Measurements from ENCODE around the gene TEX26. TPM values are rescaled to one million over a fixed set of nuclear protein-coding genes. Genes with fewer than 3 reads are reported as not detected.

Gene TEX26
- total RNA-seq (not detected), total RNA-seq (0 reads per million in 29 experiments)
- not detected for total RNA-seq (2013)

- DNase-seq (no peak), ATAC-seq (replicated peaks in 1 of 4) (no peak)
- ChIA-PET CTCF (no interaction called here), POLR2A (no interaction called here)
- Mint-ChIP-seq H3K36me3 (no peaks in the 10 kb centered on the region), H3K27ac (no peak within 1 kb of the TSS), H3K27me3 (peaks cover 53% of the 10 kb centered on the region in 2 donors), H3K4me3 (no peak within 1 kb of the TSS), H3K9me3 (peaks cover 2 to 9% (median 5%) of the 10 kb centered on the region in 3 donors), H3K4me1 (no peaks in the 10 kb centered on the region)
- 61% methylated on average over 19 of the region's 32 CpGs for WGBS (ENCODE audit: insufficient coverage)
- Histone ChIP-seq H3K9me3 (no peaks in the 10 kb centered on the region), H3K4me1 (ENCODE audit: control insufficient read depth in 1 of 2, extremely low read depth in 1 of 2, insufficient read depth in 2 of 2, low read length in 2 of 2) (no peaks in the 10 kb centered on the region), H3K27ac (ENCODE audit: low read length) (no peak within 1 kb of the TSS), H3K27me3 (replicated peaks in 1 of 2; ENCODE audit: control insufficient read depth in 2 of 2, extremely low read depth in 1 of 2, insufficient read depth in 2 of 2, low read length in 1 of 2) (peaks cover 8 to 43% of the 10 kb centered on the region in 2 experiments), H3K4me3 (ENCODE audit: control insufficient read depth in 1 of 2, extremely low read depth in 1 of 2, low read length in 1 of 2) (no peak within 1 kb of the TSS), H3K36me3 (ENCODE audit: control insufficient read depth in 2 of 2, extremely low read depth in 1 of 2, insufficient read depth in 1 of 2, low read length in 1 of 2) (no peaks in the 10 kb centered on the region)
Observed at GRCh38 chr13:30932481-30933353, at the start of gene TEX26. Gene TEX26 (plus strand): TSS chr13:30932656. CDS start chr13:30932716, 60 bp downstream.

- peaks cover 0 to 8% of the 10 kb centered on the region in 2 experiments for H3K27me3 ChIP-seq (replicated peaks in 1 of 2; ENCODE audit: control insufficient read depth in 2 of 2, extremely low read depth in 1 of 2, insufficient read depth in 2 of 2, low read length in 1 of 2)
- Mint-ChIP-seq H3K4me3 (no peak overlapping the region), H3K36me3 (peaks cover 3% of the 10 kb centered on the region), H3K4me1 (peaks cover 0 to 5% (median 0%) of the 10 kb centered on the region in 3 donors), H3K9me3 (peaks cover 0 to 14% (median 7%) of the 10 kb centered on the region in 3 donors), H3K27ac (no peak overlapping the region), H3K27me3 (peaks cover 15 to 25% of the 10 kb centered on the region in 2 donors)
- H3K9me3 ChIP-seq: no peaks in the 10 kb centered on the region
- 100% methylated on average over 3 of the region's 13 CpGs for WGBS (ENCODE audit: insufficient coverage)
- DNase-seq (no peak), ATAC-seq (replicated peaks in 1 of 4) (no peak)
- no peak overlapping the region for H3K4me3 ChIP-seq (ENCODE audit: control insufficient read depth in 1 of 2, extremely low read depth in 1 of 2, low read length in 1 of 2)
- H3K27ac ChIP-seq (ENCODE audit: low read length): no peak overlapping the region
- H3K36me3 ChIP-seq (ENCODE audit: control insufficient read depth in 2 of 2, extremely low read depth in 1 of 2, insufficient read depth in 1 of 2, low read length in 1 of 2): no peaks in the 10 kb centered on the region
- CTCF ChIA-PET: no interaction called here
- POLR2A ChIA-PET: no interaction called here
- H3K4me1 ChIP-seq (ENCODE audit: control insufficient read depth in 1 of 2, extremely low read depth in 1 of 2, insufficient read depth in 2 of 2, low read length in 2 of 2): no peaks in the 10 kb centered on the region
Observed at GRCh38 chr13:30882996-30883766, 49.3 kb upstream of the TEX26 start.

GRCh38 chr13:30884543-30884942, 47.9 kb upstream of the TEX26 start:
- Mint-ChIP-seq H3K27ac (no peak overlapping the region), H3K9me3 (peaks cover 0 to 16% (median 7%) of the 10 kb centered on the region in 3 donors), H3K36me3 (peaks cover 3% of the 10 kb centered on the region), H3K4me1 (peaks cover 0 to 5% (median 0%) of the 10 kb centered on the region in 3 donors), H3K4me3 (no peak overlapping the region), H3K27me3 (peaks cover 15 to 25% of the 10 kb centered on the region in 2 donors)
- peaks cover 0 to 8% of the 10 kb centered on the region in 2 experiments for H3K27me3 ChIP-seq (replicated peaks in 1 of 2; ENCODE audit: control insufficient read depth in 2 of 2, extremely low read depth in 1 of 2, insufficient read depth in 2 of 2, low read length in 1 of 2)
- DNase-seq (no peak), ATAC-seq (replicated peaks in 1 of 4) (no peak)
- no peaks in the 10 kb centered on the region for H3K9me3 ChIP-seq
- no peak overlapping the region for H3K27ac ChIP-seq (ENCODE audit: low read length)
- no peaks in the 10 kb centered on the region for H3K4me1 ChIP-seq (ENCODE audit: control insufficient read depth in 1 of 2, extremely low read depth in 1 of 2, insufficient read depth in 2 of 2, low read length in 2 of 2)
- POLR2A ChIA-PET: no interaction called here
- CTCF ChIA-PET: no interaction called here
- no peak overlapping the region for H3K4me3 ChIP-seq (ENCODE audit: control insufficient read depth in 1 of 2, extremely low read depth in 1 of 2, low read length in 1 of 2)
- WGBS (ENCODE audit: insufficient coverage): 45% methylated on average over 2 of the region's 5 CpGs
- H3K36me3 ChIP-seq (ENCODE audit: control insufficient read depth in 2 of 2, extremely low read depth in 1 of 2, insufficient read depth in 1 of 2, low read length in 1 of 2): no peaks in the 10 kb centered on the region

GRCh38 chr13:30889196-30889690, 43.2 kb upstream of the TEX26 start:
- no peak overlapping the region for H3K4me3 Mint-ChIP-seq

GRCh38 chr13:30892966-30893365, 39.5 kb upstream of the TEX26 start:
- Histone ChIP-seq H3K36me3 (ENCODE audit: control insufficient read depth in 2 of 2, extremely low read depth in 1 of 2, insufficient read depth in 1 of 2, low read length in 1 of 2) (no peaks in the 10 kb centered on the region), H3K27me3 (replicated peaks in 1 of 2; ENCODE audit: control insufficient read depth in 2 of 2, extremely low read depth in 1 of 2, insufficient read depth in 2 of 2, low read length in 1 of 2) (peaks cover 2 to 10% of the 10 kb centered on the region in 2 experiments), H3K27ac (ENCODE audit: low read length) (no peak overlapping the region), H3K4me3 (ENCODE audit: control insufficient read depth in 1 of 2, extremely low read depth in 1 of 2, low read length in 1 of 2) (no peak overlapping the region), H3K4me1 (ENCODE audit: control insufficient read depth in 1 of 2, extremely low read depth in 1 of 2, insufficient read depth in 2 of 2, low read length in 2 of 2) (no peaks in the 10 kb centered on the region), H3K9me3 (no peaks in the 10 kb centered on the region)
- Mint-ChIP-seq H3K36me3 (no peaks in the 10 kb centered on the region), H3K4me1 (no peaks in the 10 kb centered on the region), H3K4me3 (no peak overlapping the region), H3K27ac (no peak overlapping the region), H3K9me3 (peaks cover 0 to 4% (median 0%) of the 10 kb centered on the region in 3 donors), H3K27me3 (peaks cover 12 to 21% of the 10 kb centered on the region in 2 donors)
- ChIA-PET CTCF (no interaction called here), POLR2A (no interaction called here)
- no peak for DNase-seq
- ATAC-seq (replicated peaks in 1 of 4): no peak
- WGBS (ENCODE audit: insufficient coverage): 37% methylated on average over 5 of the region's 6 CpGs

More at GRCh38 chr13:30889196-30889690, 43.2 kb upstream of the TEX26 start:
- Mint-ChIP-seq H3K27me3 (peaks cover 10 to 16% of the 10 kb centered on the region in 2 donors), H3K27ac (no peak overlapping the region), H3K4me1 (peaks cover 0 to 3% (median 0%) of the 10 kb centered on the region in 3 donors), H3K9me3 (peaks cover 0 to 14% (median 5%) of the 10 kb centered on the region in 3 donors), H3K36me3 (peaks cover 3% of the 10 kb centered on the region)
- WGBS (ENCODE audit: insufficient coverage): no CpG with 5 or more reads among the region's 3 CpGs
- POLR2A ChIA-PET: no interaction called here
- Histone ChIP-seq H3K4me3 (ENCODE audit: control insufficient read depth in 1 of 2, extremely low read depth in 1 of 2, low read length in 1 of 2) (no peak overlapping the region), H3K36me3 (ENCODE audit: control insufficient read depth in 2 of 2, extremely low read depth in 1 of 2, insufficient read depth in 1 of 2, low read length in 1 of 2) (no peaks in the 10 kb centered on the region), H3K9me3 (no peaks in the 10 kb centered on the region), H3K27me3 (replicated peaks in 1 of 2; ENCODE audit: control insufficient read depth in 2 of 2, extremely low read depth in 1 of 2, insufficient read depth in 2 of 2, low read length in 1 of 2) (peaks cover 2 to 6% of the 10 kb centered on the region in 2 experiments), H3K4me1 (ENCODE audit: control insufficient read depth in 1 of 2, extremely low read depth in 1 of 2, insufficient read depth in 2 of 2, low read length in 2 of 2) (no peaks in the 10 kb centered on the region), H3K27ac (ENCODE audit: low read length) (no peak overlapping the region)
- CTCF ChIA-PET: no interaction called here
- no peak for ATAC-seq (replicated peaks in 1 of 4)
- DNase-seq: no peak

GRCh38 chr13:30895773-30896172, 36.7 kb upstream of the TEX26 start:
- Histone ChIP-seq H3K4me3 (ENCODE audit: control insufficient read depth in 1 of 2, extremely low read depth in 1 of 2, low read length in 1 of 2) (no peak overlapping the region), H3K27ac (ENCODE audit: low read length) (no peak overlapping the region), H3K4me1 (ENCODE audit: control insufficient read depth in 1 of 2, extremely low read depth in 1 of 2, insufficient read depth in 2 of 2, low read length in 2 of 2) (peaks cover 0 to 13% of the 10 kb centered on the region in 2 experiments), H3K27me3 (replicated peaks in 1 of 2; ENCODE audit: control insufficient read depth in 2 of 2, extremely low read depth in 1 of 2, insufficient read depth in 2 of 2, low read length in 1 of 2) (peaks cover 2 to 15% of the 10 kb centered on the region in 2 experiments), H3K9me3 (no peaks in the 10 kb centered on the region), H3K36me3 (ENCODE audit: control insufficient read depth in 2 of 2, extremely low read depth in 1 of 2, insufficient read depth in 1 of 2, low read length in 1 of 2) (no peaks in the 10 kb centered on the region)
- Mint-ChIP-seq H3K27me3 (peaks cover 24 to 27% of the 10 kb centered on the region in 2 donors), H3K9me3 (no peaks in the 10 kb centered on the region), H3K27ac (no peak overlapping the region), H3K4me1 (peaks cover 0 to 10% (median 0%) of the 10 kb centered on the region in 3 donors), H3K4me3 (no peak overlapping the region), H3K36me3 (no peaks in the 10 kb centered on the region)
- DNase-seq: no peak
- POLR2A ChIA-PET: no interaction called here
- ATAC-seq (replicated peaks in 1 of 4): no peak
- CTCF ChIA-PET: no interaction called here
- WGBS (ENCODE audit: insufficient coverage): no CpG with 5 or more reads among the region's 4 CpGs

Data from T-cell (primary cell).